H1 (cell line): Measurements from ENCODE around the gene ASCC1. TPM values are rescaled to one million over a fixed set of nuclear protein-coding genes. Genes with fewer than 3 reads are reported as not detected.

Experiments used
- CTCF ChIA-PET: fragments of 300-600 bp; sonication (Branson Sonifier 250); formaldehyde crosslinking; loops from one replicate; lab custom pipeline; 2021; ENCODE audit not compliant: partially characterized antibody; lab: Charles Lee
- POLR2A ChIA-PET: fragments of 300-600 bp; sonication (Branson Sonifier 250); formaldehyde crosslinking; loops from one replicate; lab custom pipeline; 2021; ENCODE audit warnings: inconsistent platforms; ENCODE audit not compliant: partially characterized antibody; lab: Charles Lee
- DNase-seq, 2 experiments: peaks; one replicate each; pipeline versions ENCODE4 v3.0.0 to v3.0.0-alpha.2; 2010 to 2022; ENCODE audit warnings: low spot score in 2 of 2, low read depth in 1 of 2, mixed read lengths in 1 of 2
- FAIRE-seq: peaks from 2 replicates; lab custom pipeline; 2011; peaks lifted over from hg19 to GRCh38; lab: Jason Lieb, UNC
- H2AFZ ChIP-seq: 2 replicates; pipeline ENCODE4 v1.8.1; 2012; ENCODE audit warnings: low read length, inconsistent platforms
- H2AK5ac ChIP-seq: 2 replicates; pipeline ENCODE4 v1.6.1; 2013; ENCODE audit warnings: low read depth, low read length
- H2BK120ac ChIP-seq: replicated peaks from 2 replicates; pipeline ENCODE3; 2013; ENCODE audit warnings: low read depth, low read length, inconsistent platforms
- H2BK12ac ChIP-seq: 2 replicates; pipeline ENCODE4 v1.6.1; 2013; ENCODE audit warnings: low read depth, low read length
- H2BK15ac ChIP-seq: 2 replicates; pipeline ENCODE4 v1.6.1; 2013; ENCODE audit warnings: low read length
- H2BK20ac ChIP-seq: 2 replicates; pipeline ENCODE4 v1.6.1; 2013; ENCODE audit warnings: low read length
- H2BK5ac ChIP-seq: 2 replicates; pipeline ENCODE4 v1.6.1; 2013; ENCODE audit warnings: low read depth, low read length
- H3K14ac ChIP-seq: 2 replicates; pipeline ENCODE4 v1.6.1; 2013; ENCODE audit warnings: inconsistent platforms; ENCODE audit not compliant: insufficient read length
- H3K18ac ChIP-seq: 2 replicates; pipeline ENCODE4 v1.6.1; 2013; ENCODE audit warnings: low read length; ENCODE audit errors: extremely low read depth
- H3K23ac ChIP-seq: 2 replicates; pipeline ENCODE4 v1.6.1; 2013; ENCODE audit warnings: inconsistent platforms; ENCODE audit not compliant: insufficient read length
- H3K23me2 ChIP-seq: 2 replicates; pipeline ENCODE4 v1.6.1; 2013; ENCODE audit warnings: low read depth, low read length
- H3K27ac ChIP-seq: 2 replicates; pipeline ENCODE4 v1.6.1; 2011; ENCODE audit warnings: low read depth, low read length, inconsistent platforms
- H3K27me3 ChIP-seq, 4 experiments: replicated peaks in 1 of 4; 1 replicate in 1 of 4; 2 replicates in 3 of 4; pipeline versions ENCODE4 v1.6.1 to v1.8.1; 2011 to 2013; ENCODE audit warnings: low read length in 3 of 4, mild to moderate bottlenecking in 3 of 4, inconsistent platforms in 2 of 4, mixed read lengths in 2 of 4, moderate library complexity in 1 of 4; ENCODE audit not compliant: control insufficient read depth in 3 of 4, insufficient read depth in 3 of 4; ENCODE audit errors: extremely low read depth in 1 of 4
- H3K36me3 ChIP-seq, 4 experiments: 2 replicates each; pipeline versions ENCODE4 v1.6.1 to v1.8.1; 2011 to 2013; ENCODE audit warnings: mild to moderate bottlenecking in 4 of 4, low read length in 3 of 4, moderate library complexity in 2 of 4, control low read depth in 1 of 4, inconsistent platforms in 1 of 4; ENCODE audit not compliant: insufficient read depth in 4 of 4, control insufficient read depth in 2 of 4
- H3K4ac ChIP-seq: replicated peaks from 2 replicates; pipeline ENCODE3; 2013; ENCODE audit warnings: low read length, low read depth, mixed read lengths, inconsistent platforms; ENCODE audit not compliant: insufficient read length
- H3K4me1 ChIP-seq, 4 experiments: replicated peaks in 1 of 4; 1 replicate in 1 of 4; 2 replicates in 3 of 4; pipeline versions ENCODE4 v1.6.1 to v1.8.1; 2011 to 2013; ENCODE audit warnings: low read length in 3 of 4, inconsistent platforms in 2 of 4, mixed read lengths in 1 of 4; ENCODE audit not compliant: insufficient read depth in 4 of 4, control insufficient read depth in 3 of 4
- H3K4me2 ChIP-seq, 2 experiments: 2 replicates each; pipeline versions ENCODE4 v1.6.1 to v1.8.1; 2011 to 2013; ENCODE audit warnings: low read depth in 2 of 2, low read length in 2 of 2, control low read depth in 1 of 2, inconsistent platforms in 1 of 2, mild to moderate bottlenecking in 1 of 2; ENCODE audit not compliant: insufficient read depth in 1 of 2
- H3K4me3 ChIP-seq, 4 experiments: fragments of 200-600, 300-600 bp in 1 of 4; sonication (generic), shearing (Covaris generic), sonication (Bioruptor Twin) in 1 of 4; 2 replicates each; pipeline versions ENCODE4 v1.5.1 to v1.8.1; 2011 to 2016; ENCODE audit warnings: low read length in 4 of 4, low read depth in 3 of 4, control low read depth in 2 of 4, inconsistent platforms in 2 of 4, mild to moderate bottlenecking in 2 of 4, mixed read lengths in 1 of 4, moderate library complexity in 1 of 4; ENCODE audit not compliant: insufficient read depth in 2 of 4; ENCODE audit errors: extremely low read depth in 1 of 4
- H3K56ac ChIP-seq: replicated peaks from 2 replicates; pipeline ENCODE3; 2013; ENCODE audit warnings: low read depth, mild to moderate bottlenecking, mixed read lengths, low read length, inconsistent platforms; ENCODE audit not compliant: insufficient read length
- H3K79me1 ChIP-seq: 2 replicates; pipeline ENCODE4 v1.6.1; 2013; ENCODE audit warnings: low read depth, low read length, control low read depth
- H3K79me2 ChIP-seq, 2 experiments: 2 replicates each; pipeline versions ENCODE4 v1.6.1 to v1.8.1; 2012 to 2013; ENCODE audit warnings: low read length in 2 of 2, mild to moderate bottlenecking in 2 of 2, inconsistent platforms in 1 of 2; ENCODE audit not compliant: insufficient read depth in 2 of 2, control insufficient read depth in 1 of 2
- H3K9ac ChIP-seq, 4 experiments: replicated peaks in 1 of 4; 1 replicate in 1 of 4; 2 replicates in 3 of 4; pipeline versions ENCODE4 v1.6.1 to v1.8.1; 2011 to 2013; ENCODE audit warnings: low read depth in 3 of 4, low read length in 3 of 4, control low read depth in 2 of 4, mild to moderate bottlenecking in 2 of 4, moderate library complexity in 2 of 4, inconsistent platforms in 1 of 4; ENCODE audit errors: extremely low read depth in 1 of 4
- H3K9me3 ChIP-seq, 2 experiments: 2 replicates each; pipeline versions ENCODE4 v1.6.1 to v1.8.1; 2012 to 2013; ENCODE audit warnings: mild to moderate bottlenecking in 2 of 2, moderate library complexity in 2 of 2, control low read depth in 1 of 2, inconsistent platforms in 1 of 2, low read depth in 1 of 2, low read length in 1 of 2, mixed read lengths in 1 of 2; ENCODE audit not compliant: insufficient read depth in 2 of 2
- H4K20me1 ChIP-seq, 2 experiments: replicated peaks in 1 of 2; 2 replicates each; pipeline versions ENCODE3 to v1.8.1; 2011 to 2013; ENCODE audit warnings: inconsistent platforms in 2 of 2, low read length in 2 of 2, mild to moderate bottlenecking in 1 of 2; ENCODE audit not compliant: insufficient read depth in 2 of 2, control insufficient read depth in 1 of 2
- H4K5ac ChIP-seq: 2 replicates; pipeline ENCODE4 v1.6.1; 2013; ENCODE audit warnings: low read length, low read depth, mixed read lengths, inconsistent platforms; ENCODE audit not compliant: insufficient read length
- H4K8ac ChIP-seq: 2 replicates; pipeline ENCODE4 v1.8.0; 2013; ENCODE audit warnings: mild to moderate bottlenecking, moderate library complexity, low read length, inconsistent platforms; ENCODE audit not compliant: insufficient read depth; ENCODE audit errors: extremely low read depth
- H4K91ac ChIP-seq: replicated peaks from 2 replicates; pipeline ENCODE3; 2013; ENCODE audit warnings: low read length, mixed read lengths, inconsistent platforms; ENCODE audit not compliant: insufficient read length
- ASH2L ChIP-seq: fragments of 200-600, 300-600 bp; sonication (generic); IDR thresholded peaks from one replicate; pipeline ENCODE4 v1.7.1; 2017; ENCODE audit warnings: low read length
- BCL11A ChIP-seq, 2 experiments: IDR thresholded peaks; one replicate each; pipeline ENCODE4 v1.6.1; 2011; ENCODE audit warnings: low read depth in 2 of 2, low read length in 2 of 2, mild to moderate bottlenecking in 2 of 2
- CHD2 ChIP-seq: IDR thresholded peaks from 2 replicates; pipeline ENCODE4 v1.6.1; 2012; ENCODE audit warnings: low read length, improper control_type of control experiment
- CREB1 ChIP-seq: IDR thresholded peaks from 2 replicates; pipeline ENCODE4 v1.6.1; 2012; ENCODE audit warnings: inconsistent platforms
- E2F6 ChIP-seq: IDR thresholded peaks from 2 replicates; pipeline ENCODE4 v1.6.1; 2012; ENCODE audit warnings: inconsistent platforms
- GABPA ChIP-seq: IDR thresholded peaks from 2 replicates; pipeline ENCODE4 v1.6.1; 2011; ENCODE audit warnings: mild to moderate bottlenecking, low read length, moderate library complexity, borderline replicate concordance; ENCODE audit not compliant: insufficient read depth
- MAX ChIP-seq: IDR thresholded peaks from 2 replicates; pipeline ENCODE4 v1.6.1; 2012; ENCODE audit warnings: inconsistent platforms
- RAD21 ChIP-seq, 2 experiments: IDR thresholded peaks in 1 of 2; conservative IDR thresholded peaks in 1 of 2; 2 replicates each; pipeline ENCODE4 v1.6.1; 2011; ENCODE audit warnings: low read depth in 2 of 2, low read length in 2 of 2, improper control_type of control experiment in 1 of 2, inconsistent platforms in 1 of 2, mild to moderate bottlenecking in 1 of 2, moderate library complexity in 1 of 2
- SP1 ChIP-seq: IDR thresholded peaks from 2 replicates; pipeline ENCODE4 v1.6.1; 2011; ENCODE audit warnings: low read depth, low read length
- USF2 ChIP-seq: IDR thresholded peaks from 2 replicates; pipeline ENCODE4 v1.6.1; 2011; ENCODE audit warnings: low read length, improper control_type of control experiment
- WGBS, 2 experiments: shearing (Covaris generic) in 1 of 2; methylation state at CpG; one replicate each; pipeline versions ENCODE4 v1.1.6 to v1.1.7; 2013 to 2015; ENCODE audit warnings: low lambda C conversion rate in 2 of 2, mixed read lengths in 2 of 2, inconsistent platforms in 1 of 2, low coverage in 1 of 2, missing lambda C conversion rate in 1 of 2; ENCODE audit not compliant: insufficient replicate concordance in 2 of 2, insufficient coverage in 1 of 2, insufficient read length in 1 of 2; ENCODE audit errors: extremely low coverage in 1 of 2, missing lambda C conversion rate in 1 of 2; 5-methylcytosine and 5-hydroxymethylcytosine counted together
- polyA plus RNA-seq, 7 experiments: library from polyadenylated mRNA; depleted of rRNA in 3 of 7; stranded (reverse) in 5 of 7; unstranded in 2 of 7; fragments of >200 nt in 5 of 7; fragments of 200-250 nt in 2 of 7; gene quantifications; 1 replicate in 5 of 7; 2 replicates in 1 of 7; 4 replicates in 1 of 7; pipeline versions ENCODE4 v1.2.1 to v1.2.3, GENCODE V29; 2011 to 2013; ENCODE audit warnings: missing spikeins in 2 of 7, mixed read lengths in 2 of 7
- total RNA-seq: library from RNA; stranded (reverse); fragmentation: NEBNext Ultra II Directional; extraction: Animal tissue kit (Norgen Biotek cat#: 25700); gene quantifications from 2 replicates; pipeline ENCODE4 v1.2.1, GENCODE V29; 2021

The ASCC1 gene
- total and polyA plus RNA-seq, 2 of the 8 experiments (the other 6 are each of a cell fraction or from before 2014, with no cell fraction given) = 25.6 to 35.8 TPM

- no peak for DNase-seq
- WGBS, 2 experiments = 84% methylated on average over 5 of the region's 5 CpGs; no CpG with 5 or more reads in 1 of the 2 experiments
- H3K27me3 ChIP-seq = no peaks in the 10 kb centered on the region
- peak; percentile 67 for TF ChIP-seq MAX
- TF ChIP-seq GABPA = no peak
- TF ChIP-seq RAD21 (IDR thresholded peaks at IDR 0.05 in 1 of 2, conservative IDR thresholded peaks at IDR 0.05 in 1 of 2; ENCODE audit: low read depth in 2 of 2, low read length in 2 of 2) = no peak
- TF ChIP-seq BCL11A (IDR thresholded peaks at IDR 0.05; ENCODE audit: low read depth in 2 of 2, low read length in 2 of 2) = no peak
- TF ChIP-seq USF2 = peak; percentile 64
- TF ChIP-seq ASH2L = no peak
- peak; percentile 84 for TF ChIP-seq SP1
- TF ChIP-seq E2F6 = peak; percentile 73
- TF ChIP-seq CREB1 = no peak
- no peak for TF ChIP-seq CHD2
These were observed 165.9 kb downstream of the ASCC1 start for GRCh38 chr10:72049969-72050781.

More at GRCh38 chr10:72049969-72050781, 165.9 kb downstream of the ASCC1 start:
- FAIRE-seq = no peak
- Histone ChIP-seq H3K18ac (no peak overlapping the region), H2BK12ac (no peak overlapping the region), H2AK5ac (0 out of 2 replicates have a peak overlapping the region, but pooled peaks have one; percentile 0), H3K14ac (no peak overlapping the region), H2BK15ac (no peak overlapping the region), H2BK20ac (no peak overlapping the region), H4K8ac (no peak overlapping the region), H2BK5ac (no peak overlapping the region), H3K23me2 (no peaks in the 10 kb centered on the region), H3K79me1 (no peaks in the 10 kb centered on the region), H4K91ac (no peak overlapping the region), H3K23ac (no peak overlapping the region), H4K5ac (no peak overlapping the region), H3K9ac (no peak overlapping the region), H3K4ac (no peak overlapping the region), H3K27ac (no peak overlapping the region), H3K4me2 (no peak overlapping the region), H3K4me1 (no peaks in the 10 kb centered on the region; a peak in 2 of 7 replicates), H2BK120ac (no peak overlapping the region), H4K20me1 (no peaks in the 10 kb centered on the region), H3K56ac (no peak overlapping the region), H3K9me3 (0 out of 4 replicates have a peak, but pooled peaks cover 0 to 4% of the 10 kb centered on the region in 2 experiments), H2AFZ (no peak overlapping the region), H3K36me3 (no peaks in the 10 kb centered on the region), H3K4me3 (no peak overlapping the region), H3K79me2 (no peaks in the 10 kb centered on the region)
- ChIA-PET POLR2A (interaction anchor here (0.6 to 1.1 kb wide), 3 partner anchors 8 to 223 kb away, joined by 3 read pairs; partner anchors contain the start of gene DDIT4), CTCF (interaction anchor here (0.6 to 9.8 kb wide), 19 partner anchors 10 to 299 kb away, joined by 3 to 100 read pairs (median 13); partner anchors contain the start of gene CHST3)
